Raji (cell line): ENCODE results near the gene HTRA3.

Experiments used
- POLR2A ChIP-seq: IDR thresholded peaks from 2 replicates; pipeline ENCODE4 v1.6.1; 2011; ENCODE audit warnings: low read depth, low read length, control low read depth; ENCODE audit not compliant: insufficient read depth

Gene HTRA3

DNA sequence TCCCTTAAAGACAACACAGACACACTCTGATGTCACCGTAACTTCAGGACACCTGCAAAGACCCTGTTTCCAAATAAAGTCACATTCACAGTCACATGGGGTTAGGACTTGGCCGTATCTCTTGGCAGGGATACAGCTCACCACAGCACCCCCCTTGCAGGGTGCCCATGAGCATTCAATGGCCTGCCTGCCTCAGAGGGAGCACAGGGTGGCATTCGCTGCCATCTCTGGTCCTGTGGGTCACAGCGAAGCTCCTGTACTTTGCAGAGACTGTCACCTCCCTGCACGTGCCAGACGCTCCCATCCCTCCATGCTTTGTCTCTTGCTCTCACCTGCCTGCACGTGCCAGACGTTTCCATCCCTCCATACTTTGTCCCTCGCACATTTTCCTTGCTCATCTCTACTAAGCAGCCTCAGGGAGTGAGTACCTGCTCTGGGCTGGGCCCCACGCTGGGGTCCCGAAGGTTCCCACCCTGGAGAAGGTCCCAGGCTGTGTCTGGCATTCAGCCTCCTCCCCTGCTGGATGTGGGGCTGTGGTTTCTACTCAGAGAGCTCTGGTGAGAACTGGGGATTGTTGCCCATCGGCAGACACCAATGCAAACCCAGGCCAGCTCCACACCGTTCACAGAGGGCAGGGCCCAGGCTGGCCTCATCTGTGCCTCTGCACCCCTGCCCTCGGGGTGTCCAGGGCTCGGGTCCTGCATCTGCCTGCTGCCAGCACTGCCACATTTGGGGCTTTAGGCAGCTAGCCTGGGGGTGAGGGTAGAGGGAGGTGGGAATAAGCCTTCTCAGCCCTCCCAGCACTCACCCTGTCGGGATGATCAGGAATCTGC, 15.8 kb downstream of the HTRA3 start:
- TF ChIP-seq POLR2A = no peak

DNA sequence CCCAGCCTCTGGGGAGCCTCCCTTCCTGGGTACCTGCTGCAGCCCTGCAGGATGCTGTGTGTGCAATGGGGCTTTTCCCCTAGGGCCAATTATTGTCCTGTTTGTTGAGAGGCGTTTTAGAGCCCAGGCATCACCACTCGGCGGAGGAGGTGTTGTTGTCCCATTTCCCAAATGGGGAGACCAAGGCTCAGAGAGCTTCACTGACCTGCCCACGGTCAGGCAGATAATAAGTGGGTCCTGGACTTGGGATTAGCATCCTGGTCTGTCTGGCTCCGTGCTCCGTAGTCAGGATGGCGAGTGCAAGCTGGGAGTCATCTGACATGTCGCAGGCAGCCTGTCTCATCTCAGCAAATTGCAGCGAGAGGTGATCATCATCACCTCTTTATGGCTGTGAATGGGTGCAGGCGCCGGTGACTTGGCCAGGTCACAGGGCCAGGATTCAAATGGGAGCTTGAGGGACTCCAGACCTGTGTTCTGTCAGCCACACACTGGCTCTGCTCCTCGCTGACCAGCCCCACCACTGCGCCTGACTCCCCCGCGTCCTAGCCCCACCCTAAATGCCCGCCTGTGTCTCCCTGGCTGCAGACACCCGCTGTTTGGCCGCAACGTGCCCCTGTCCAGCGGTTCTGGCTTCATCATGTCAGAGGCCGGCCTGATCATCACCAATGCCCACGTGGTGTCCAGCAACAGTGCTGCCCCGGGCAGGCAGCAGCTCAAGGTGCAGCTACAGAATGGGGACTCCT, 16.6 kb downstream of the HTRA3 start:
- no peak for TF ChIP-seq POLR2A

DNA sequence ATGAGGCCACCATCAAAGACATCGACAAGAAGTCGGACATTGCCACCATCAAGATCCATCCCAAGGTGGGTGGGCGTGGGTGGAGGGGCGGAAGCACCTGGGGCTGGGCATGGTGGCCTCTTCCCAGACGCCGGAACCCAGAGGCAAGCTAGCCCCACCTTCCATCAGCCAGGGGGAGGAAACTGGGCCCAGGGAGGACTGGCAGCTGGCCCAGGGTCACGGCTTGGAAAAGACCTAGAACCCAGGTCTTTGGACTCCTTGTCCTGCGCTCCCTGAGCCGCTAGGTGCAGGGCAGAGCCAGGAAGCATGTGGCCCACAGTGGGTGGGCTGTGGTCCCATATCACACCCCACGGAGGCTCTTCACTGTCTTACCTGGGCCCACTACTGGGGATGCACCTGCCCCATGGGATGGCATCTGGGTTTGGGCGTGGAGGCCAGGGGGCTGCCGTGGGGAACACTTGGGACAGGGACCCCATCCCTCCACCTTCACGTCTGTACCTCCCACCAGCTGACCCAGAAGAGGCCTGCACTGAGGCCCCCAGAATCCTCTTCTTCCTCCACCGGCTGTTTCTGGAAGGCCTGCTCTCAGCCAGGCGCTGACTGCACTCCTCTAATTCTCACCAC, 17.3 kb downstream of the HTRA3 start:
- no peak for TF ChIP-seq POLR2A

DNA sequence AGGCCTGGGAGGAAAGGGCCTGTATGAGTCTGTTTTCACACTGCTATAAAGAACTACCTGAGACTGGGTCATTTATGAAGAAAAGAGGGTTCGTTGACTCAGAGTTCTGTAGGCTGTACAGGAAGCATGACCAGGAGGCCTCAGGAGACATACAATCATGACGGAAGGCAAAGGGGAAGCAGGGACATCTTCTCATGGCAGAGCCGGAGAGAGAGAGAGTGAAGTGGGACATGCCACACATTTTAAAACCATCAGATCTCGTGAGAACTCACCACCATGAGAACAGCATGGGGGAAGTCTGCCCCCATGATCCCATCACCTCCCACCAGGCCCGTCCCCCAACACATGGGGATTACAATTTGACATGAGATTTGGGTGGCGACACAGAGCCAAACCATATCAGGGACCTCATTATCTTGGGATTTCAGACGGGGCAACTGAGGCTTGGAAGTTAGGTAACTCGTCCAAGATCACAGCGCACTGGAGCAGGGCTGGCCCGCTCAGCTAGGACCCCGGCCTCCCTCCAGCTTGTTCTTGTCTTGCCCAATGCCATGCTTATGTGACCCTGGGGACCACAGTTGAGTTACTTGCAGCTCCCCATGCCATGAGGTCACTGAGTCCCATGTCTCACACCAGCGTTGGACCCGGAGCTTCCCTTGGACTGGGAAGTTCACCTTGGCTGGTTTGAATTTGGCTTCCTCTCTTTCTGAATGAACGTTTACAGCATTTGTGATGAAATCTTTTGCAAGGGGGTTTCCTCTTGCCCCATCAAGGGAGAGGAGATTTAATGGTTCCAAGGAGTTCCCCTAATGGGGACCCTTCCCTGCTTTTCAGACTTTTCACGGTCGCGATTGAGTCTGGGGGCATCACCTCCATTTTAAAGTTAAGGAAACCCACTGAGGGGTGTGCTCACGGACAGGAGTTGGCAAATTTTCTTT, 18.1 kb downstream of the HTRA3 start:
- no peak for TF ChIP-seq POLR2A

DNA sequence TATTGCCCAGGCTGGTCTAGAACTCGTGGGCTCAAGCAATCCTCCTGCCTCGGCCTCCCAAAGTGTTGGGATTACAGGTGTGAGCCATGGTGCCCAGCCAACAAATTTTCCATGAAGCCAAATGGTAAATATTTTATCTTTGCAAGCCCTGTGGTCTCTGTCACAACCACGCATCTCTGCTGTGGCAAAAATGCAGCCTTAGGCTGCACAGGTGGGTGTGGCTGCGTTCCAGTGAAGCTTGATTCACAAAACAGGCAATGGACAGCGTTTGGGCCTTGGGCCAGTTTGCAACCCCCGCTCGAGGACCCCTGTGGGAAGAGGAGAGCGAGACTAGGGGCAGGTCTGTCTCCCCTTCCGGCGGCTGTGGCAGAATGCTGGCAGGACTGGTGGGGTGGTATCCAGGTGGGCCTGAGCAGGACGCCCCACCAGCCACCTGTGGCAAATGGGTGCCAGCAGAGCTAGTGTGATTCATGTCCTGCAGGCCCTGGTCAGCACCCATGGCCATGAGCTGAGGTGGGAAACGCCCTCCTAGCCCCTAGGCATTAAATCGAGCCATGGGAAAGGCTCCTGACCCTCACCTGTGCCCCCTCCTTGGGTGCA, 19.7 kb downstream of the HTRA3 start:
- no peak for TF ChIP-seq POLR2A

DNA sequence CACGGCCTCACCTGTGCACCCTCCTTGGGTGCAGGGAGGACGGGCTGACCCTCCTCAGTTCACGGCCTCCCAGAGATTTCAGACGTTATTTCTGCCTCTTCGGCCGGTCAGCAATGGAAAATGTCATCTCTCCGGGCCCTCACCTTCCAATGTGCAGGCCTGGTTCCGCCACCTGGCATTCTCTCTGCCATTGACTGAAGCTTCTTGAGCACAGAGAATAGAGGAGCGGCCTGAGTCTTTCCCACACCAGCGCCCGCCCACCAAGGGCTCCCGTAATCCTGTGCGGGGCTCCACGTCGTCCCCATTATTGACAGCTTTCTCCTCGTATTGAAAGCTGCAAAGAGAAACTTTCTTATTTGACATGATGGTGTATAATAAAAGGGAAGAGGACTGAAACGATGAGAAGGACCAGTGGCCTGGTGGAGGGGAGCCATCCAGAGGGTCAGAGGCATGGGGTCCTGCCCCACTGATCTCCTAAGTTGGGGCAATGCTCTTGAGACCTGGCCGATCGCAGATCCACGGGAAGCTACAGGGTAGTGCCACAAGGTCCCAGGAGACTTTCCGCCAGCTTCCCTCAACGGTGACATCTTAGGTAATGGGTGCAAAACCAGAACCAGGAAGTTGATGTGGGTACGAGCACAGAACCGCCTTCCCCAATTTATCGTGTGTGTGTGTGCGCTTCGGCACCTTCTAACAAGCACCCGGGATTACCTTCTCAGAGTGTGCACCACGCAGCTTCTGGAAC, 20.6 kb downstream of the HTRA3 start:
- no peak for TF ChIP-seq POLR2A

DNA sequence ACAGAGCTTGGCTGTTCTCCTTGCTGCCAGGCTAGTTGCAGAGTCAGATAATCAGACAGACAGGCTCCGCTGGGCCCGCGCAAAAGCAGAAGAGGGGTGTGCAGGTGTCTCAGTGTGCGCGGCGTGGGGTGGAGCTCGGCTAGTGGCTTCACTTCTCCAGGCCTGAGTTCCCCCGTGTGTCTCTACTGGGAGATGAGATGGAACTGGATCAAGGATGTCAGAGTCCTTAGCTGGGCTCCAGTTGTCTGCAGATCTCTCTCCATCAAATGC, 21.1 kb downstream of the HTRA3 start:
- no peak for TF ChIP-seq POLR2A

DNA sequence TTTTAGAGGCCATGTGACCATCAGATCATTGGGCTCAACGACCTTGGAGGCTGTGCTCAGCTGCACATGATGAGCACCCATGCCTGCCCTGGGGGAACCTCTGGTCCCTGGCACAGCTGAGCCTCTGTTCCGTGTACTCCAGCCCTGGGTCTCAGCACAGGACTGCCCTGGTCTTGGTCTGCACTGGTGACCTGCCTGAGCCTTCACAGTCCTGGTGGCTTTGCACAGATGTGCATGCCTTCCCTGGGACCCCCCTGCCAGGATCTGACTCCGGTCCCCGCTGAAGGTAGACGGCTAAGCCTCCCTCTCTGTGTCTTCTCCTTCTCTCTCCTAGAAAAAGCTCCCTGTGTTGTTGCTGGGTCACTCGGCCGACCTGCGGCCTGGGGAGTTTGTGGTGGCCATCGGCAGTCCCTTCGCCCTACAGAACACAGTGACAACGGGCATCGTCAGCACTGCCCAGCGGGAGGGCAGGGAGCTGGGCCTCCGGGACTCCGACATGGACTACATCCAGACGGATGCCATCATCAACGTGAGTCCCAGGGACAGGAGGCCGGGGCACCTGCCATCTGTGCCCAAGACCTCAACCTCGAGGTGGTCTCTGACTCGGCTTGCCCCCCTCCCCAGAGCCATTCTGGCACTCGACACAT, 21.6 kb downstream of the HTRA3 start:
- TF ChIP-seq POLR2A = no peak

DNA sequence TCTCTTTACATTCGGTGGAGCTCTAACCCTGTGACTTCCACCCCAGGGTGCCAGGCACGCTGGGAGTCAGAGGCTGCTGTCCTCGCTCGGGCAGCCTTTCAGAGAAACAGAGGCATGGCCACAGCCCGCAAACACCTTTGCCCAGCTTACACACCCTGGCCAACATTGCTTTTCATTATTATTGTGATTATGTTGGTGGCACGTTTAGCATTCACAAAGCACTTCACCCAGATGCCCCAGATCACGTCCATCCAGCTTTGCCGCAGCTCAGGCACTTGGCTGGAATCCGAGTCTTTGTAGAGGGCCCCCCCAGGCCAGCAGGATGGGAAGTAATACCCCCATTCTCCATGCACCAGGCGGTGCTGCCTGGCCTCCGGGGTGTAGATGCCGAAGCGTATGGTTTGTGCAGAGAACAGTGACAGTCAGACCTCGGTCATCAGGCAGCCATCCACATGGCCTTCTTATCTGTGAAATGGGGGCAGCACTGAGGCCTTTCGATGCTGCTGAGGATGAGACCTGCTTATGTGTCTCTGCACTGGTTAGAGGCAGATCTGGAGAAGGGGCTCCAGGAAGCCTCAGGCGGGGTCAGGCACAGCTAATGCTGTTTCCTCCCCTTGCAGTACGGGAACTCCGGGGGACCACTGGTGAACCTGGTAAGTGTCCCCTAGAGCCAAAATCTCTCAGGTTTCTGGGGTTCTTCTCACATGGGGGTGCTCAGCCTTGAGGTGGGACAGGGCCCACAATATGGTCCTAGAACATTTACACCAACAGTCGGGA, 22.3 kb downstream of the HTRA3 start:
- no peak for TF ChIP-seq POLR2A

DNA sequence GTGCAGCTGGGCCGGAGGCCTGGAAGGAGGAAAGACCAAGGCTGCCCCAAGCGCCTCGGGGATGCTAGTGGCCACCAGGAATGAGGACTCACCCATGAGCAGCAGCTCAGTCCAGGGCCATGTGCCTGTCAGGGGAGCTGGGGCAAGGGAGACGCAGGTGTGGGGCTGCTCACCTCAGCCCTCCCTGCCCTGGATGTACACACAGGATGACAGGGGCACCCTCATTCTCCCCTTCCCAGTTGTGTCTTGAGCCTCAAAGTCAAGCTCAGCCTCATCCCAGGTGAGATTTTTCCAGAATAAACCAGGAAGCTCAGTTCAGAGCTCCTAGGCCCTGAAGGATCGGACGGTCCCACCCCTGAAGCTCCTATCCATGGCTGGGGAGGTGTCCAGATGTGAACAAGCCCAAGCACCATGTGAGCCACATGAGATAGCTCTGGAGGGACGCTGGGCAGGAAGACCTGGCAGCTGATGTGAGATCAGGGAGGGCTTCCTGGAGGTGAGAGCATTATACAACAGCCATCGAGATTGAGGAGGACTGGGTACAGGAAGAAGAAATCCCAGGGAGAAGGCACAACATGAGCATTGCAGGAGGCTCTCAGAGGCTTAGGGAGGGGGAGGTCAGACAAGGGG, 23.0 kb downstream of the HTRA3 start:
- TF ChIP-seq POLR2A = no peak

DNA sequence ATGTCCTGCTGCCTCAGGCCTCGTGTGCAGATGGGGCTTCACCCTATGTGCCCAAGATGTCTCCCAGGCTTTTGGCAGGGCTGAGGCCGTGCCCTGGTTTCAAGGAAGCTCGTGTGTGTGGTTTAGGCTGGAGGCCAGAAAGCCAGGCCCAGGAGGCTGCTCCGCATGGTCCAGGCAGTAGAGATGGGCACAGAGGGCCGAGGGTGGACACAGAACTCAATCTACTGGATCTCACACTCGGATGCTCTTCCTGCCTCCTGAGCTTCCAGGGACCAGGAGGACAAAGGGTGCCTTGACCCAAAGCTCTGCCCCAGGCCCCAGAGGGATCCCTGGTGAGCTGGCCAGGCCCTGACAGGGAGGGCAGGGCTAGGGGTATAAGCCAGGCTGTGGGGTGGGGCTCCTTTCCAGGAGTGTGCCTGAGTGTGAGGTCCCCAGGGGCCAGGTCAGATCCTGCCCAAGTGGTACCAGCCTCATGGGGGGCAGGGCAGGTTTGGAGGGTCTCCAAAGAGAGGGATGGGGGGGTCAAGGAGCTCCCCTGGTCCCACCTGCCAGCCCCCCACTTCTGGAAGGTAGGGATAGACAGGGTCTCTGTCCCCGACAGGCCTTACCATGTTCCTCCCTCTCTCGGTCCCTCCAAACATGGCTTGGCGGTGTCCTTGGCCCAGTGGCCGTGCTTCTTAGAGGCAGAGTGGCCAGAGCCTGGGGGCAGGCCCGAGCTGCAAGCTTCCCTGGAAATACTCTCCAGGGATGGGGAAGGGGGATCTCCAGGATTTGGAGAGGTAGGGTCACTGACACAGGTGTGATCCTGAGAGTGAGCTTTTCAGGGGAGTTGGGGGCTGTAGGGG, 23.8 kb downstream of the HTRA3 start:
- no peak for TF ChIP-seq POLR2A
